ENCODE results near the gene PINLYP. TPM values are rescaled to one million over a fixed set of nuclear protein-coding genes. Genes with fewer than 3 reads are reported as not detected.
A peak's percentile ranks its signal among the peaks of the same experiment; 100 is the strongest.

Gene PINLYP
- total and polyA plus RNA-seq, 2 of the 13 experiments (the other 11 are each of a cell fraction or from before 2014, with no cell fraction given) = 0.21 to 0.24 TPM

DNA sequence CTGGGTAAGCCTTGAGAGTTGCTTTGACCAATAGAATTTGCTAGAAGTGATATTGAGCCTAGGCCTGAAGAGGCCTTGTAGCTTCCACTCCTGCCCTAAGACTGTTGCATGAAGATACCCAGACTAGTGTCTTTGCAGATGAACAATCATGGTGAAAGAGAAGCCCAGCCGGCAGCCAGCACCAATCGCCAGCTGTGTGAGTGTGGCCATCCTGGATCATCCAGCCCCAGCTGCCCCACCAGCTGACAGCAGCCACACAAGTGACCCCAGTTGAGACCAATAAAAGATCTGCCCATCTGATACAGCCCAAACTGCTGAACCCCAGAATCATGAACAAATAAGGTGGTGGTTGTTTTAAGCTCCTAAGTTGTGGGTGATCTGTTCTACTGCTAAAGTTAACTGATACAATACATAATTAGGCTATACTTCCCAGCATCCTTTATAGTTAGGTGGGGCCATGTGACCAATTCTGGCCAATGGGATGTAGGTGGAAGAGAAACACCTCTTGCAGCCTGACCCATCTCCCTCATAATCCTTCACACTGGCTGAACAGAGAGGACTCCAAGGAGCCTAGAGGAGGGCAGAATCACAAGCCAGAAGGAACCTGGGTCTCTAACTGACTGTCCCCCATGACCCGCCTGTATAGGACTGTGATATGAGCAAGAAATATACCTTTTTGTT lies 53.2 kb downstream of the PINLYP start:
- no peak overlapping the region for H3K9ac ChIP-seq (ENCODE audit: insufficient read depth, low read depth, low read length)
- intact Hi-C loops (cut with micrococcal nuclease; ENCODE audit: unreplicated experiment) = no loop called here
- WGBS (ENCODE audit: low lambda C conversion rate) = 100% methylated on average over 1 of the region's 3 CpGs
- H3K4me1 ChIP-seq (ENCODE audit: insufficient read depth, low read length) = peaks cover 8% of the 10 kb centered on the region
- no peak for FAIRE-seq
- no peaks in the 10 kb centered on the region for H3K27me3 ChIP-seq (ENCODE audit: control insufficient read depth in 1 of 2, insufficient read depth in 2 of 2, low read length in 2 of 2)
- TF ChIP-seq, protein P1, sequence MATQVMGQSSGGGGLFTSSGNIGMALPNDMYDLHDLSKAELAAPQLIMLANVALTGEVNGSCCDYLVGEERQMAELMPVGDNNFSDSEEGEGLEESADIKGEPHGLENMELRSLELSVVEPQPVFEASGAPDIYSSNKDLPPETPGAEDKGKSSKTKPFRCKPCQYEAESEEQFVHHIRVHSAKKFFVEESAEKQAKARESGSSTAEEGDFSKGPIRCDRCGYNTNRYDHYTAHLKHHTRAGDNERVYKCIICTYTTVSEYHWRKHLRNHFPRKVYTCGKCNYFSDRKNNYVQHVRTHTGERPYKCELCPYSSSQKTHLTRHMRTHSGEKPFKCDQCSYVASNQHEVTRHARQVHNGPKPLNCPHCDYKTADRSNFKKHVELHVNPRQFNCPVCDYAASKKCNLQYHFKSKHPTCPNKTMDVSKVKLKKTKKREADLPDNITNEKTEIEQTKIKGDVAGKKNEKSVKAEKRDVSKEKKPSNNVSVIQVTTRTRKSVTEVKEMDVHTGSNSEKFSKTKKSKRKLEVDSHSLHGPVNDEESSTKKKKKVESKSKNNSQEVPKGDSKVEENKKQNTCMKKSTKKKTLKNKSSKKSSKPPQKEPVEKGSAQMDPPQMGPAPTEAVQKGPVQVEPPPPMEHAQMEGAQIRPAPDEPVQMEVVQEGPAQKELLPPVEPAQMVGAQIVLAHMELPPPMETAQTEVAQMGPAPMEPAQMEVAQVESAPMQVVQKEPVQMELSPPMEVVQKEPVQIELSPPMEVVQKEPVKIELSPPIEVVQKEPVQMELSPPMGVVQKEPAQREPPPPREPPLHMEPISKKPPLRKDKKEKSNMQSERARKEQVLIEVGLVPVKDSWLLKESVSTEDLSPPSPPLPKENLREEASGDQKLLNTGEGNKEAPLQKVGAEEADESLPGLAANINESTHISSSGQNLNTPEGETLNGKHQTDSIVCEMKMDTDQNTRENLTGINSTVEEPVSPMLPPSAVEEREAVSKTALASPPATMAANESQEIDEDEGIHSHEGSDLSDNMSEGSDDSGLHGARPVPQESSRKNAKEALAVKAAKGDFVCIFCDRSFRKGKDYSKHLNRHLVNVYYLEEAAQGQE (IDR thresholded peaks at IDR 0.05; ENCODE audit: borderline replicate concordance in 1 of 2, low read depth in 1 of 2, low read length in 2 of 2) = no peak
- TF ChIP-seq, protein P2, sequence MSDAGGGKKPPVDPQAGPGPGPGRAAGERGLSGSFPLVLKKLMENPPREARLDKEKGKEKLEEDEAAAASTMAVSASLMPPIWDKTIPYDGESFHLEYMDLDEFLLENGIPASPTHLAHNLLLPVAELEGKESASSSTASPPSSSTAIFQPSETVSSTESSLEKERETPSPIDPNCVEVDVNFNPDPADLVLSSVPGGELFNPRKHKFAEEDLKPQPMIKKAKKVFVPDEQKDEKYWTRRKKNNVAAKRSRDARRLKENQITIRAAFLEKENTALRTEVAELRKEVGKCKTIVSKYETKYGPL (CRISPR knock-in tag; IDR thresholded peaks at IDR 0.05) = no peak
- TF ChIP-seq ZNF75D (CRISPR knock-in tag; IDR thresholded peaks at IDR 0.05; ENCODE audit: borderline replicate concordance) (no peak), NFKBIZ (CRISPR knock-in tag; IDR thresholded peaks at IDR 0.05) (no peak), CC2D1A (CRISPR knock-in tag; IDR thresholded peaks at IDR 0.05) (no peak), NFYC (CRISPR knock-in tag; IDR thresholded peaks at IDR 0.05) (peak; percentile 34; the same call in 1 of the 2 replicates), ZNF883 (CRISPR knock-in tag; IDR thresholded peaks at IDR 0.05; ENCODE audit: not compliant biosample characterization) (no peak), ZEB1 (IDR thresholded peaks at IDR 0.05; ENCODE audit: insufficient replicate concordance, low read depth) (no peak), NFYB (CRISPR knock-in tag; IDR thresholded peaks at IDR 0.05) (peak; percentile 69)
- TF ChIP-seq, protein P3, sequence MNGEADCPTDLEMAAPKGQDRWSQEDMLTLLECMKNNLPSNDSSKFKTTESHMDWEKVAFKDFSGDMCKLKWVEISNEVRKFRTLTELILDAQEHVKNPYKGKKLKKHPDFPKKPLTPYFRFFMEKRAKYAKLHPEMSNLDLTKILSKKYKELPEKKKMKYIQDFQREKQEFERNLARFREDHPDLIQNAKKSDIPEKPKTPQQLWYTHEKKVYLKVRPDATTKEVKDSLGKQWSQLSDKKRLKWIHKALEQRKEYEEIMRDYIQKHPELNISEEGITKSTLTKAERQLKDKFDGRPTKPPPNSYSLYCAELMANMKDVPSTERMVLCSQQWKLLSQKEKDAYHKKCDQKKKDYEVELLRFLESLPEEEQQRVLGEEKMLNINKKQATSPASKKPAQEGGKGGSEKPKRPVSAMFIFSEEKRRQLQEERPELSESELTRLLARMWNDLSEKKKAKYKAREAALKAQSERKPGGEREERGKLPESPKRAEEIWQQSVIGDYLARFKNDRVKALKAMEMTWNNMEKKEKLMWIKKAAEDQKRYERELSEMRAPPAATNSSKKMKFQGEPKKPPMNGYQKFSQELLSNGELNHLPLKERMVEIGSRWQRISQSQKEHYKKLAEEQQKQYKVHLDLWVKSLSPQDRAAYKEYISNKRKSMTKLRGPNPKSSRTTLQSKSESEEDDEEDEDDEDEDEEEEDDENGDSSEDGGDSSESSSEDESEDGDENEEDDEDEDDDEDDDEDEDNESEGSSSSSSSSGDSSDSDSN (CRISPR knock-in tag; IDR thresholded peaks at IDR 0.05) = no peak
- H3K4me3 ChIP-seq (replicated peaks in 1 of 3; ENCODE audit: insufficient read depth in 1 of 3, low read depth in 2 of 3, low read length in 3 of 3) = no peak overlapping the region
- DNase-seq (ENCODE audit: low spot score) = no peak
- no peaks in the 10 kb centered on the region for H3K79me2 ChIP-seq (ENCODE audit: insufficient read depth, low read length)
- no peak overlapping the region for H3K4me2 ChIP-seq (ENCODE audit: low read depth, low read length)
- CTCF ChIA-PET (ENCODE audit: low intra/inter-chr PET ratio, low total read pairs) = no interaction called here
- POLR2A ChIA-PET = no interaction called here
- no peak overlapping the region for H3K27ac ChIP-seq (ENCODE audit: extremely low read length, insufficient read depth, low read length)
- H2AFZ ChIP-seq (ENCODE audit: low read length) = no peak overlapping the region
- no peaks in the 10 kb centered on the region; a peak in 1 of 5 replicates for H3K36me3 ChIP-seq (replicated peaks in 1 of 2; ENCODE audit: control insufficient read depth in 1 of 2, insufficient read depth in 2 of 2, low read length in 2 of 2)
- H3K9me3 ChIP-seq (ENCODE audit: low read length) = no peaks in the 10 kb centered on the region
- no TSS peak for BruUV-seq (replicated peaks)
- in situ Hi-C loops (cut with HindIII; ENCODE audit: extremely low pct_ligation_motif_present, low pct_unique_long_range_greater_than_20kb) = no loop called here
- no peaks in the 10 kb centered on the region for H4K20me1 ChIP-seq (ENCODE audit: insufficient read depth, low read length)
- ATAC-seq = no peak

Data from HepG2 (cell line).